Suprapubic skin (tissue), 3 donors: ENCODE results near the gene MAGI1.

Experiments
- EP300 ChIP-seq: sonication (generic); formaldehyde crosslinking; IDR thresholded peaks from one replicate; pipeline ENCODE4 v1.6.1; 2017; ENCODE audit warnings: antibody characterized with exemption
- TF ChIP-seq, protein P1 (sequence below), 2 donors: fragments of 200-600 bp in 1 of 2; fragments of 450-650 bp in 1 of 2; sonication (generic) in 1 of 2; IDR thresholded peaks; one replicate each; pipeline ENCODE4 v1.5.1; 2016 to 2019; ENCODE audit warnings: antibody characterized with exemption in 2 of 2, mild to moderate bottlenecking in 1 of 2, moderate library complexity in 1 of 2

DNA sequence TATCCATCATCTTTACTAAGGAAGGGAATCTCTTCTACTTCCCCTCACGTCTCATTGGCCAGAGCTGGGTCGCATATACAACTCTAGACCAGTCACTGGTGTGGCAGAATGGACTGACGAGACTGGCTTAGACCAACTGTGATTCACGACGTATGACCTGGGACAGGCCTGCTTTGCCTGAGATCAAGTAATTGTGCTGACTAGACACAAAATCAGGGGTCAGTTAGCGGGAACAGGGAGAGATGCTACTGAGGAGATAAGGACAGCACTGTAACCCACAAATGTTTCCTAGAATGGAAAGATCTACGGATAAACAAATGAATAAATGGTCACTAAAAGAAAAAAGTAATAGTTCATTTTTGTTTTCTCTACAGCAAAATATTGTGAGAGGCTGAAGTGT lies 308.3 kb downstream of the MAGI1 start:
- TF ChIP-seq, protein P1, sequence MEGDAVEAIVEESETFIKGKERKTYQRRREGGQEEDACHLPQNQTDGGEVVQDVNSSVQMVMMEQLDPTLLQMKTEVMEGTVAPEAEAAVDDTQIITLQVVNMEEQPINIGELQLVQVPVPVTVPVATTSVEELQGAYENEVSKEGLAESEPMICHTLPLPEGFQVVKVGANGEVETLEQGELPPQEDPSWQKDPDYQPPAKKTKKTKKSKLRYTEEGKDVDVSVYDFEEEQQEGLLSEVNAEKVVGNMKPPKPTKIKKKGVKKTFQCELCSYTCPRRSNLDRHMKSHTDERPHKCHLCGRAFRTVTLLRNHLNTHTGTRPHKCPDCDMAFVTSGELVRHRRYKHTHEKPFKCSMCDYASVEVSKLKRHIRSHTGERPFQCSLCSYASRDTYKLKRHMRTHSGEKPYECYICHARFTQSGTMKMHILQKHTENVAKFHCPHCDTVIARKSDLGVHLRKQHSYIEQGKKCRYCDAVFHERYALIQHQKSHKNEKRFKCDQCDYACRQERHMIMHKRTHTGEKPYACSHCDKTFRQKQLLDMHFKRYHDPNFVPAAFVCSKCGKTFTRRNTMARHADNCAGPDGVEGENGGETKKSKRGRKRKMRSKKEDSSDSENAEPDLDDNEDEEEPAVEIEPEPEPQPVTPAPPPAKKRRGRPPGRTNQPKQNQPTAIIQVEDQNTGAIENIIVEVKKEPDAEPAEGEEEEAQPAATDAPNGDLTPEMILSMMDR (IDR thresholded peaks at IDR 0.05), result no peak
- no peak for TF ChIP-seq EP300
